ENCODE measurements around the gene SEC14L5. TPM values are rescaled to one million over a fixed set of nuclear protein-coding genes. Genes with fewer than 3 reads are reported as not detected.

Gene SEC14L5
- total and polyA plus RNA-seq, 9 donors = 0.11 to 1.5 (median 0.38) TPM

DNA sequence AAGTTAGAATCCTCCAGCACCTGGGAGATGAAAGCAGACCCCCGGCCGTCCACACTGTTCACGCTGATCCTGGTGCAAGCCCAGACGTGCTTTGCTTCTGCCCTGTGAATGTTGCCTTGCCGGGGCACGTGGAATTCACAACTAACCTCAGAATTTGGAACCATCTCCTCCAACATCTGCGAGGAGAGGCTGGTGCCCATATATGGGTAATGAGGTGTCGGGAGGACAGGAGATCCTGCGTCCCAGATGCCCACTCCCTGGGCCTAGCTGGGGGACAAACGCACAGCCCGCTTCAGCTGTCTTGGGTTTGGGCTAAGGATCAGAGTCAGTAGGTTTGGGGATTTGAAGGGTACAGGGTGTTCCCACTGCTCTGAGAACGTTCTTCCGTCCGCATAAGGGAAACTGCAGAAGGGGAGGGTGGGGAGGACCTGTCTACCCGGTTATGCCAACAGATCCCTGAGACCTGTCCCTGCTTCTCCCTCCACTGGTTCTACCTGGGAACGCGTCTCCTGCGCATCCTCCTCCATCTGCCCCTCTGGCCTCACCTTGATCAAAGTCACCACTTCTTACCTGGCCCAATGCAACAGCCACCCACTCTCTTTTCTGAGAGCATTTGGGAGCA, 35.3 kb upstream of the SEC14L5 start:
- Histone ChIP-seq H3K4me1 (ENCODE audit: insufficient read depth) (no peaks in the 10 kb centered on the region), H3K9me3 (no peaks in the 10 kb centered on the region), H3K27me3 (no peaks in the 10 kb centered on the region), H3K27ac (no peak overlapping the region), H3K36me3 (no peaks in the 10 kb centered on the region), H3K4me3 (no peak overlapping the region)
- intact Hi-C loops (cut with DNase I) = no loop called here
- no peak for DNase-seq
- WGBS, 3 donors = 35 to 47% (median 45%) methylated on average over 18 of the region's 18 CpGs
- no peak for TF ChIP-seq CTCF (IDR thresholded peaks at IDR 0.05)

- no peak overlapping the region for H3K4me3 ChIP-seq
- H3K4me1 ChIP-seq (ENCODE audit: insufficient read depth) = no peaks in the 10 kb centered on the region
- no peaks in the 10 kb centered on the region for H3K9me3 ChIP-seq
- no peaks in the 10 kb centered on the region for H3K36me3 ChIP-seq
- TF ChIP-seq EP300 (IDR thresholded peaks at IDR 0.05) = no peak
- intact Hi-C loops (cut with DNase I) = no loop called here
- DNase-seq = no peak
- no peaks in the 10 kb centered on the region for H3K27me3 ChIP-seq
- WGBS, 3 donors = 61 to 70% (median 65%) methylated on average over 6 of the region's 6 CpGs
- no peak overlapping the region for H3K27ac ChIP-seq
Measured at GRCh38 chr16:4923853-4924252, 34.3 kb upstream of the SEC14L5 start.

DNA sequence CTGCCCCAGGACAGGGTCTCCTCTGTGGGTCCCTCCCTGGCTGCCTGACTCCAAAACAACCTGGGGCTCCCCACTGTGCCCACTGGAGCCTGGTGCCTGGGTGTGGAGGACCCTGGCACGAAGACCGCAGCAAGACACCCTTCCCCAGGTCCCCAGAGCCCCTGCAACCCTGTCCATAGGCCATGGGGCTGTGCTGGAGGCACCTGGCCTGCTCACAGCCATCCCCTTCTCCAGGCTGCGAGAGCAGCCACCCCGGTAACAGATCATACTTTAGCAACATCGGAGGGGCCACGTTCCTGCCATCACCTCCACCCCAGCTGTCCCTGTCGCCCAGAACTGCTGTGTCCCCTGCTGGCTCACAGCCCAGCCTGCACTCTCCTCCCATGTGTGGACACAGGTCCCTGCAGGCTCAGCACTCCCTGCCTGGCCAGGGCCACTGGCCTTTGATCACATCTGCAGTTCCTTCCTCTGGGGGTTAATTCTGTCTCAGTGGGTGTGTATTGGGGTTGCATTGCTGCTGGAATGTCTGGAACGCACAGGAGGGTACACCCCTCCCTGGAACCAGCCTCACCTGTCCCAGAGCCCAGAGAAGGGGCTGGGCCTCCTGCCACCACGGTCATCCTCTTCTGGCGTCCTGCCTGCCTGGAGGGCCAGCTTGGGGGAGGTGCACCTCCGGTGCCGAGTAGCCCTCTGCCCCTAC, 33.4 kb upstream of the SEC14L5 start:
- no peaks in the 10 kb centered on the region for H3K36me3 ChIP-seq
- no peaks in the 10 kb centered on the region for H3K27me3 ChIP-seq
- 39 to 48% (median 42%) methylated on average over 9 to 12 of the region's 12 CpGs for WGBS, 3 donors
- TF ChIP-seq CTCF (IDR thresholded peaks at IDR 0.05) (no peak), POLR2A (IDR thresholded peaks at IDR 0.05) (no peak), EP300 (IDR thresholded peaks at IDR 0.05) (no peak)
- intact Hi-C loops (cut with DNase I) = no loop called here
- H3K4me3 ChIP-seq = no peak overlapping the region
- no peaks in the 10 kb centered on the region for H3K9me3 ChIP-seq
- no peaks in the 10 kb centered on the region for H3K4me1 ChIP-seq (ENCODE audit: insufficient read depth)
- H3K27ac ChIP-seq = no peak overlapping the region
- no peak for DNase-seq

- no peak for DNase-seq
- TF ChIP-seq POLR2A (IDR thresholded peaks at IDR 0.05) (no peak), CTCF (IDR thresholded peaks at IDR 0.05) (no peak), EP300 (IDR thresholded peaks at IDR 0.05) (no peak)
- H3K27ac ChIP-seq = no peak overlapping the region
- no peaks in the 10 kb centered on the region for H3K4me1 ChIP-seq (ENCODE audit: insufficient read depth)
- no peaks in the 10 kb centered on the region for H3K9me3 ChIP-seq
- H3K36me3 ChIP-seq = no peaks in the 10 kb centered on the region
- H3K27me3 ChIP-seq = no peaks in the 10 kb centered on the region
- intact Hi-C loops (cut with DNase I) = no loop called here
- WGBS, 3 donors = 67 to 80% (median 71%) methylated on average over 5 of the region's 5 CpGs
- no peak overlapping the region for H3K4me3 ChIP-seq
Measured at GRCh38 chr16:4925293-4925607, 32.9 kb upstream of the SEC14L5 start.

DNA sequence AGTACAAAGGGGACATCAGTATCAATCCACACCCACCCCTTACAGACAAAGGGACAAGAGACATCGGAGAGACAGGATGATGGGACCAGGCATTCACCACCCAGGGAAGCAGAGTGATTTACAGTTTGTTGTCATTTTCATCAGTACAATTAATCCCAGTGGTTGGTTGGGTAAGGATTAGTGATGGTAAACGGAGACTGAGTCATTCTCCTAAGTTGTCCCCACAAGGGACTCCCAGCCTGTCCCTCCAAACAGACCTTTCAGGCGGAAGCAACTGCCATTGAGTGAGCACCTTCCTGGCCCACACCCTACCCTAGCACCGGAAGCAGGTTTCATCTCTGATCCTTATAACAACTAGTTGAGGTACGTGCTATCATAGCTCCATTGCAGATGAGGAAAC, 32.3 kb upstream of the SEC14L5 start:
- no peaks in the 10 kb centered on the region for H3K36me3 ChIP-seq
- H3K9me3 ChIP-seq = no peaks in the 10 kb centered on the region
- 87 to 92% (median 91%) methylated on average over 5 of the region's 5 CpGs for WGBS, 3 donors
- no peaks in the 10 kb centered on the region for H3K4me1 ChIP-seq (ENCODE audit: insufficient read depth)
- TF ChIP-seq CTCF (IDR thresholded peaks at IDR 0.05) = no peak
- TF ChIP-seq EP300 (IDR thresholded peaks at IDR 0.05) = no peak
- TF ChIP-seq POLR2A (IDR thresholded peaks at IDR 0.05) = no peak
- H3K27ac ChIP-seq = no peak overlapping the region
- H3K27me3 ChIP-seq = no peaks in the 10 kb centered on the region
- H3K4me3 ChIP-seq = no peak overlapping the region
- intact Hi-C loops (cut with DNase I) = no loop called here
- no peak for DNase-seq

Measured in ovary (tissue), 9 donors.